Peyer's patch (tissue), 4 donors: Measurements from ENCODE around the gene TNFSF13.

ENCODE experiments used
- POLR2A ChIP-seq, 2 donors: fragments of 450-650 bp; IDR thresholded peaks; one replicate each; pipeline ENCODE4 v1.5.1; 2017; ENCODE audit warnings: antibody characterized with exemption in 2 of 2, mild to moderate bottlenecking in 2 of 2, moderate library complexity in 2 of 2
- TF ChIP-seq, protein P1 (sequence below), 6 experiments: fragments of 450-650 bp in 4 of 6; fragments of 200-600 bp in 2 of 6; sonication (generic) in 1 of 6; IDR thresholded peaks; one replicate each; pipeline ENCODE4 v1.5.1; 2017 to 2019; ENCODE audit warnings: antibody characterized with exemption in 6 of 6, mild to moderate bottlenecking in 3 of 6, moderate library complexity in 1 of 6

DNA sequence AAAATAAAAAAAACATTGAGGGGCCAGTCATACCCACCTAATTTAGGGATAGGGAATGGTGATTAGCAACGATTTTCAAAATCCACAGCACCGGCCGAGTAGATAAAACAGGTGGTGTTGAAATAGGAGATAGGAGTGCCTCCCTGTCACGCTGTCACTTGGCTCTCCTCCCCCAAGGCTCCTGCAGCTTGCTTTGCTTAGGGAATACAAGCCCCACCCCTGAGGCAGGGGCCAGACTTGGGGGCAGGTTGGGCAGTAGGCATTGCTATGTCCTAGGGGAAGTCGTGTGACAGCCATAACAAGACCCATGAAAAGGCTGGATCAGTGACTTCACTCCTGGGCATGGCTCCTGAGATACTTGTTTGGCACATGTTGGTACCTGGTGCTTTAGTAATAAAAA is 48.6 kb upstream of the TNFSF13 start:
- no peak for TF ChIP-seq POLR2A (IDR thresholded peaks at IDR 0.05)
- TF ChIP-seq, protein P1, sequence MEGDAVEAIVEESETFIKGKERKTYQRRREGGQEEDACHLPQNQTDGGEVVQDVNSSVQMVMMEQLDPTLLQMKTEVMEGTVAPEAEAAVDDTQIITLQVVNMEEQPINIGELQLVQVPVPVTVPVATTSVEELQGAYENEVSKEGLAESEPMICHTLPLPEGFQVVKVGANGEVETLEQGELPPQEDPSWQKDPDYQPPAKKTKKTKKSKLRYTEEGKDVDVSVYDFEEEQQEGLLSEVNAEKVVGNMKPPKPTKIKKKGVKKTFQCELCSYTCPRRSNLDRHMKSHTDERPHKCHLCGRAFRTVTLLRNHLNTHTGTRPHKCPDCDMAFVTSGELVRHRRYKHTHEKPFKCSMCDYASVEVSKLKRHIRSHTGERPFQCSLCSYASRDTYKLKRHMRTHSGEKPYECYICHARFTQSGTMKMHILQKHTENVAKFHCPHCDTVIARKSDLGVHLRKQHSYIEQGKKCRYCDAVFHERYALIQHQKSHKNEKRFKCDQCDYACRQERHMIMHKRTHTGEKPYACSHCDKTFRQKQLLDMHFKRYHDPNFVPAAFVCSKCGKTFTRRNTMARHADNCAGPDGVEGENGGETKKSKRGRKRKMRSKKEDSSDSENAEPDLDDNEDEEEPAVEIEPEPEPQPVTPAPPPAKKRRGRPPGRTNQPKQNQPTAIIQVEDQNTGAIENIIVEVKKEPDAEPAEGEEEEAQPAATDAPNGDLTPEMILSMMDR (IDR thresholded peaks at IDR 0.05): no peak
